ENCODE data around the gene OPN4. TPM values are rescaled to one million over a fixed set of nuclear protein-coding genes. Genes with fewer than 3 reads are reported as not detected.

Gene OPN4
- total and polyA plus RNA-seq, 2 of the 13 experiments (the other 11 are each of a cell fraction or from before 2014, with no cell fraction given) = not detected

DNA sequence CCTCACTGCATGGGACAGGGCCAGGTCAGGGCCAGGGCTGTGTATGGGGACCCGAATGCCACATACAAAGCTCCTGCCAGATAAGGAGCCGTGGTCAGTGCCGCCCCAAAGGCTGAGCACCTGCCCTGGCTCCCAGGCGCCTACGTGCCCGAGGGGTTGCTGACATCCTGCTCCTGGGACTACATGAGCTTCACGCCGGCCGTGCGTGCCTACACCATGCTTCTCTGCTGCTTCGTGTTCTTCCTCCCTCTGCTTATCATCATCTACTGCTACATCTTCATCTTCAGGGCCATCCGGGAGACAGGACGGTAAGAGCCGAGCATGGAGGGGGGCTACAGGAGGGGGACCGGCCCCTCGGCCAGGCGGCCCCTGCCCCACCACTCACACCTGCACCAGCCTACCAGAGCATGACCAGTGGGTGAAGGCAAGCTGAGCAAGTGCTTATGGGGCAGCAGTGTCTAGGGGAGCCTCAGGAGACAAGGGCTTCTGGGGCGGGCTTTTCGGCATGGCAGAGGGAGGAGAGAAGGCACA is 4.9 kb downstream of the OPN4 start:
- intact Hi-C loops (cut with micrococcal nuclease; ENCODE audit: unreplicated experiment) = no loop called here
- Histone ChIP-seq H2AFZ (ENCODE audit: low read length) (no peak overlapping the region), H3K4me3 (replicated peaks in 1 of 3; ENCODE audit: insufficient read depth in 1 of 3, low read depth in 2 of 3, low read length in 3 of 3) (no peak overlapping the region), H3K9ac (ENCODE audit: insufficient read depth, low read depth, low read length) (no peak overlapping the region), H4K20me1 (ENCODE audit: insufficient read depth, low read length) (no peaks in the 10 kb centered on the region), H3K9me3 (ENCODE audit: low read length) (no peaks in the 10 kb centered on the region), H3K27ac (ENCODE audit: extremely low read length, insufficient read depth, low read length) (no peak overlapping the region), H3K27me3 (ENCODE audit: control insufficient read depth in 1 of 2, insufficient read depth in 2 of 2, low read length in 2 of 2) (peaks cover 21 to 63% of the 10 kb centered on the region in 2 experiments), H3K4me2 (ENCODE audit: low read depth, low read length) (no peak overlapping the region), H3K4me1 (ENCODE audit: insufficient read depth, low read length) (no peaks in the 10 kb centered on the region), H3K79me2 (ENCODE audit: insufficient read depth, low read length) (no peaks in the 10 kb centered on the region), H3K36me3 (replicated peaks in 1 of 2; ENCODE audit: control insufficient read depth in 1 of 2, insufficient read depth in 2 of 2, low read length in 2 of 2) (no peaks in the 10 kb centered on the region)
- FAIRE-seq = no peak
- no peak for ATAC-seq
- CTCF ChIA-PET (ENCODE audit: low intra/inter-chr PET ratio, low total read pairs) = no interaction called here
- POLR2A ChIA-PET = no interaction called here
- DNase-seq (ENCODE audit: low spot score) = no peak
- no TSS peak for BruUV-seq (replicated peaks)
- 35% methylated on average over 8 of the region's 19 CpGs for WGBS (ENCODE audit: low lambda C conversion rate)
- in situ Hi-C loops (cut with HindIII; ENCODE audit: extremely low pct_ligation_motif_present, low pct_unique_long_range_greater_than_20kb) = no loop called here
- TF ChIP-seq POLR2G (IDR thresholded peaks at IDR 0.05; ENCODE audit: low read depth, low read length) (no peak), ZNF558 (CRISPR knock-in tag; IDR thresholded peaks at IDR 0.05; ENCODE audit: borderline replicate concordance) (no peak), SP5 (CRISPR knock-in tag; IDR thresholded peaks at IDR 0.05; ENCODE audit: borderline replicate concordance, low read depth) (no peak), KDM3A (CRISPR knock-in tag; IDR thresholded peaks at IDR 0.05; ENCODE audit: low read depth) (no peak), RFX5 (IDR thresholded peaks at IDR 0.05; ENCODE audit: low read depth, low read length) (no peak), CHD4 (IDR thresholded peaks at IDR 0.05; ENCODE audit: borderline replicate concordance, low read length) (no peak), RAD21 (CRISPR knock-in tag; IDR thresholded peaks at IDR 0.05) (no peak), SIN3B (IDR thresholded peaks at IDR 0.05; ENCODE audit: low read length) (no peak), SKIL (CRISPR knock-in tag; IDR thresholded peaks at IDR 0.05; ENCODE audit: borderline replicate concordance) (no peak), THAP9 (CRISPR knock-in tag; IDR thresholded peaks at IDR 0.05; ENCODE audit: borderline replicate concordance) (no peak), ATF1 (CRISPR knock-in tag; IDR thresholded peaks at IDR 0.05) (no peak), ZSCAN20 (CRISPR knock-in tag; IDR thresholded peaks at IDR 0.05; ENCODE audit: borderline replicate concordance) (no peak), HES4 (CRISPR knock-in tag; IDR thresholded peaks at IDR 0.05; ENCODE audit: borderline replicate concordance) (no peak), ZNF121 (CRISPR knock-in tag; IDR thresholded peaks at IDR 0.05) (no peak)
- TF ChIP-seq, protein P1, sequence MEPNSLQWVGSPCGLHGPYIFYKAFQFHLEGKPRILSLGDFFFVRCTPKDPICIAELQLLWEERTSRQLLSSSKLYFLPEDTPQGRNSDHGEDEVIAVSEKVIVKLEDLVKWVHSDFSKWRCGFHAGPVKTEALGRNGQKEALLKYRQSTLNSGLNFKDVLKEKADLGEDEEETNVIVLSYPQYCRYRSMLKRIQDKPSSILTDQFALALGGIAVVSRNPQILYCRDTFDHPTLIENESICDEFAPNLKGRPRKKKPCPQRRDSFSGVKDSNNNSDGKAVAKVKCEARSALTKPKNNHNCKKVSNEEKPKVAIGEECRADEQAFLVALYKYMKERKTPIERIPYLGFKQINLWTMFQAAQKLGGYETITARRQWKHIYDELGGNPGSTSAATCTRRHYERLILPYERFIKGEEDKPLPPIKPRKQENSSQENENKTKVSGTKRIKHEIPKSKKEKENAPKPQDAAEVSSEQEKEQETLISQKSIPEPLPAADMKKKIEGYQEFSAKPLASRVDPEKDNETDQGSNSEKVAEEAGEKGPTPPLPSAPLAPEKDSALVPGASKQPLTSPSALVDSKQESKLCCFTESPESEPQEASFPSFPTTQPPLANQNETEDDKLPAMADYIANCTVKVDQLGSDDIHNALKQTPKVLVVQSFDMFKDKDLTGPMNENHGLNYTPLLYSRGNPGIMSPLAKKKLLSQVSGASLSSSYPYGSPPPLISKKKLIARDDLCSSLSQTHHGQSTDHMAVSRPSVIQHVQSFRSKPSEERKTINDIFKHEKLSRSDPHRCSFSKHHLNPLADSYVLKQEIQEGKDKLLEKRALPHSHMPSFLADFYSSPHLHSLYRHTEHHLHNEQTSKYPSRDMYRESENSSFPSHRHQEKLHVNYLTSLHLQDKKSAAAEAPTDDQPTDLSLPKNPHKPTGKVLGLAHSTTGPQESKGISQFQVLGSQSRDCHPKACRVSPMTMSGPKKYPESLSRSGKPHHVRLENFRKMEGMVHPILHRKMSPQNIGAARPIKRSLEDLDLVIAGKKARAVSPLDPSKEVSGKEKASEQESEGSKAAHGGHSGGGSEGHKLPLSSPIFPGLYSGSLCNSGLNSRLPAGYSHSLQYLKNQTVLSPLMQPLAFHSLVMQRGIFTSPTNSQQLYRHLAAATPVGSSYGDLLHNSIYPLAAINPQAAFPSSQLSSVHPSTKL (CRISPR knock-in tag; IDR thresholded peaks at IDR 0.05) = no peak
- TF ChIP-seq, protein P2, sequence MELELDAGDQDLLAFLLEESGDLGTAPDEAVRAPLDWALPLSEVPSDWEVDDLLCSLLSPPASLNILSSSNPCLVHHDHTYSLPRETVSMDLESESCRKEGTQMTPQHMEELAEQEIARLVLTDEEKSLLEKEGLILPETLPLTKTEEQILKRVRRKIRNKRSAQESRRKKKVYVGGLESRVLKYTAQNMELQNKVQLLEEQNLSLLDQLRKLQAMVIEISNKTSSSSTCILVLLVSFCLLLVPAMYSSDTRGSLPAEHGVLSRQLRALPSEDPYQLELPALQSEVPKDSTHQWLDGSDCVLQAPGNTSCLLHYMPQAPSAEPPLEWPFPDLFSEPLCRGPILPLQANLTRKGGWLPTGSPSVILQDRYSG (CRISPR knock-in tag; IDR thresholded peaks at IDR 0.05) = no peak
